HTR-8/SVneo (cell line): Measurements from ENCODE around the gene CLNS1A.
A peak's percentile ranks its signal among the peaks of the same experiment; 100 is the strongest.
"Not testable (repeated sequence)": the region's sequence is repeated elsewhere in the genome, so short reads cannot be mapped to it uniquely, and the experiment has no call there.

Source experiments
- DNase-seq: peaks from one replicate; pipeline ENCODE4 v3.0.0; 2011; ENCODE audit warnings: low spot score, mixed read lengths; ENCODE audit not compliant: insufficient read length
- FAIRE-seq: peaks from 2 replicates; lab custom pipeline; 2011; peaks lifted over from hg19 to GRCh38; lab: Jason Lieb, UNC

The CLNS1A gene

GRCh38 chr11:77630157-77630710 lies 7.4 kb downstream of the CLNS1A start:
- no peak for FAIRE-seq

GRCh38 chr11:77619576-77620198 lies 17.9 kb downstream of the CLNS1A start:
- FAIRE-seq (peak; percentile 83), DNase-seq (peak; percentile 46)

More at GRCh38 chr11:77630157-77630710, 7.4 kb downstream of the CLNS1A start:
- DNase-seq, result no peak

- no peak for DNase-seq
These were observed 19.7 kb downstream of the CLNS1A start for GRCh38 chr11:77617892-77618291.

GRCh38 chr11:77611921-77612320 lies 25.7 kb downstream of the CLNS1A start:
- DNase-seq (no peak), FAIRE-seq (no peak)

More at GRCh38 chr11:77617892-77618291, 19.7 kb downstream of the CLNS1A start:
- no peak for FAIRE-seq

GRCh38 chr11:77609234-77609633 lies 28.4 kb downstream of the CLNS1A start:
- FAIRE-seq (no peak), DNase-seq (no peak)

- no peak for DNase-seq
- no peak for FAIRE-seq
These were observed 33.3 kb downstream of the CLNS1A start for GRCh38 chr11:77604281-77604680.

- DNase-seq (peak; percentile 75), FAIRE-seq (peak; percentile 55)
These were observed 35.1 kb downstream of the CLNS1A start for GRCh38 chr11:77602381-77603088.

GRCh38 chr11:77598195-77598594 lies 39.4 kb downstream of the CLNS1A start:
- DNase-seq, result no peak
- no peak for FAIRE-seq

GRCh38 chr11:77596626-77597025 lies 41.0 kb downstream of the CLNS1A start:
- FAIRE-seq, result no peak
- no peak for DNase-seq

- FAIRE-seq, result no peak
These were observed 43.7 kb downstream of the CLNS1A start for GRCh38 chr11:77593883-77594282.

GRCh38 chr11:77592727-77593126 lies 44.9 kb downstream of the CLNS1A start:
- DNase-seq (no peak), FAIRE-seq (no peak)

More at GRCh38 chr11:77593883-77594282, 43.7 kb downstream of the CLNS1A start:
- no peak for DNase-seq

- no peak for DNase-seq
- peak; percentile 88 for FAIRE-seq
These were observed 47.3 kb downstream of the CLNS1A start for GRCh38 chr11:77590194-77590782.

- DNase-seq, result peak; percentile 96
- peak; percentile 99 for FAIRE-seq
These were observed 47.9 kb downstream of the CLNS1A start, which contains the start of gene AQP11 for GRCh38 chr11:77589521-77590193. Gene AQP11 (plus strand): TSS chr11:77589953. CDS start chr11:77589993, 40 bp downstream.

GRCh38 chr11:77589181-77589520 lies 48.4 kb downstream of the CLNS1A start:
- DNase-seq, result no peak
- no peak for FAIRE-seq

- no peak for FAIRE-seq
- DNase-seq, result no peak
These were observed 56.8 kb downstream of the CLNS1A start for GRCh38 chr11:77580712-77581337.

- not testable (repeated sequence) for FAIRE-seq, DNase-seq
These were observed 62.2 kb downstream of the CLNS1A start for GRCh38 chr11:77575428-77575827.

- not testable (repeated sequence) for DNase-seq, FAIRE-seq
These were observed 66.7 kb downstream of the CLNS1A start for GRCh38 chr11:77570896-77571295.

GRCh38 chr11:77569676-77570070 lies 67.9 kb downstream of the CLNS1A start:
- DNase-seq (no peak), FAIRE-seq (no peak)

GRCh38 chr11:77568916-77569675 lies 68.5 kb downstream of the CLNS1A start:
- no peak for FAIRE-seq

More at GRCh38 chr11:77568916-77569675, 68.5 kb downstream of the CLNS1A start:
- no peak for DNase-seq
